ENCODE measurements around the gene MRPL20. TPM values are rescaled to one million over a fixed set of nuclear protein-coding genes. Genes with fewer than 3 reads are reported as not detected.
"Not testable (repeated sequence)": the region's sequence is repeated elsewhere in the genome, so short reads cannot be mapped to it uniquely, and the experiment has no call there.

Gene MRPL20
- total RNA-seq, 4 donors from 2014 or later: 34.3 to 114 (median 65.1) TPM

- intact Hi-C loops (cut with DNase I; ENCODE audit: low total_unique reads): no loop called here
Measured at GRCh38 chr1:1371746-1372711, 35.1 kb downstream of the MRPL20 start.

GRCh38 chr1:1371364-1371745 is 35.7 kb downstream of the MRPL20 start:
- Histone ChIP-seq H3K27ac (peak overlapping the region in 1 of 2 donors; percentile 58), H3K36me3 (no peaks in the 10 kb centered on the region), H3K9me3 (no peaks in the 10 kb centered on the region), H3K27me3 (no peaks in the 10 kb centered on the region), H3K4me1 (peaks cover 0 to 17% of the 10 kb centered on the region in 2 donors), H3K4me3 (no peak overlapping the region)
- intact Hi-C loops (cut with DNase I; ENCODE audit: low total_unique reads): no loop called here
- DNase-seq: no peak
- TF ChIP-seq CTCF (IDR thresholded peaks at IDR 0.05): no peak
- TF ChIP-seq POLR2A (IDR thresholded peaks at IDR 0.05): no peak

More at GRCh38 chr1:1371746-1372711, 35.1 kb downstream of the MRPL20 start:
- Histone ChIP-seq H3K4me3 (no peak overlapping the region), H3K4me1 (peaks cover 0 to 17% of the 10 kb centered on the region in 2 donors), H3K9me3 (no peaks in the 10 kb centered on the region), H3K36me3 (no peaks in the 10 kb centered on the region), H3K27me3 (no peaks in the 10 kb centered on the region), H3K27ac (peak overlapping the region in 1 of 2 donors; percentile 58)
- DNase-seq: peak; percentile 69 to 77
- peak; percentile 86 to 97 (median 92) for TF ChIP-seq CTCF (IDR thresholded peaks at IDR 0.05)
- TF ChIP-seq POLR2A (IDR thresholded peaks at IDR 0.05): no peak

GRCh38 chr1:1370771-1371300 is 36.3 kb downstream of the MRPL20 start:
- no peak for DNase-seq
- no peak overlapping the region for H3K27ac ChIP-seq
- TF ChIP-seq CTCF (IDR thresholded peaks at IDR 0.05) (no peak), POLR2A (IDR thresholded peaks at IDR 0.05) (no peak)
- peaks cover 0 to 17% of the 10 kb centered on the region in 2 donors for H3K4me1 ChIP-seq
- no peaks in the 10 kb centered on the region for H3K27me3 ChIP-seq
- H3K36me3 ChIP-seq: no peaks in the 10 kb centered on the region
- H3K9me3 ChIP-seq: no peaks in the 10 kb centered on the region
- intact Hi-C loops (cut with DNase I; ENCODE audit: low total_unique reads): no loop called here
- H3K4me3 ChIP-seq: no peak overlapping the region

GRCh38 chr1:1370094-1370493 is 37.0 kb downstream of the MRPL20 start:
- DNase-seq; H3K27ac ChIP-seq; H3K27me3 ChIP-seq; H3K9me3 ChIP-seq; intact Hi-C loops (cut with DNase I; ENCODE audit: low total_unique reads); H3K4me3 ChIP-seq; H3K36me3 ChIP-seq: not testable (repeated sequence)
- H3K4me1 ChIP-seq: peaks cover 0 to 17% of the 10 kb centered on the region in 2 donors

GRCh38 chr1:1367315-1367714 is 39.8 kb downstream of the MRPL20 start:
- DNase-seq: no peak
- Histone ChIP-seq H3K36me3 (no peaks in the 10 kb centered on the region), H3K4me1 (peaks cover 0 to 6% of the 10 kb centered on the region in 2 donors)

More at GRCh38 chr1:1367315-1367714, 39.8 kb downstream of the MRPL20 start:
- Histone ChIP-seq H3K27ac (no peak overlapping the region), H3K9me3 (no peaks in the 10 kb centered on the region), H3K4me3 (no peak overlapping the region), H3K27me3 (no peaks in the 10 kb centered on the region)
- intact Hi-C loops (cut with DNase I; ENCODE audit: low total_unique reads): no loop called here
- no peak for TF ChIP-seq CTCF (IDR thresholded peaks at IDR 0.05)
- TF ChIP-seq POLR2A (IDR thresholded peaks at IDR 0.05): no peak
